Fibroblast of lung (primary cell): ENCODE data around the gene DNAJC28. TPM values are rescaled to one million over a fixed set of nuclear protein-coding genes. Genes with fewer than 3 reads are reported as not detected.

ENCODE experiments used
- DNase-seq, 2 donors: peaks; one replicate each; pipeline versions ENCODE4 v3.0.0 to v3.0.0-alpha.2; 2010; ENCODE audit warnings: low read depth in 2 of 2
- H2AFZ ChIP-seq: 2 replicates; pipeline ENCODE4 v1.5.1; 2012; ENCODE audit warnings: low read length, control low read depth, inconsistent platforms
- H3K27ac ChIP-seq: 2 replicates; pipeline ENCODE4 v1.5.1; 2011; ENCODE audit warnings: low read length, control low read depth; ENCODE audit not compliant: insufficient read depth
- H3K27me3 ChIP-seq: 2 replicates; pipeline ENCODE4 v1.5.1; 2011; ENCODE audit warnings: mild to moderate bottlenecking, low read length; ENCODE audit not compliant: control insufficient read depth, insufficient read depth
- H3K36me3 ChIP-seq: 2 replicates; pipeline ENCODE4 v1.5.1; 2011; ENCODE audit warnings: low read length; ENCODE audit not compliant: control insufficient read depth, insufficient read depth
- H3K4me1 ChIP-seq: 2 replicates; pipeline ENCODE4 v1.5.1; 2011; ENCODE audit warnings: low read length; ENCODE audit not compliant: control insufficient read depth, insufficient read depth; ENCODE audit errors: extremely low read depth
- H3K4me2 ChIP-seq: 2 replicates; pipeline ENCODE4 v1.5.1; 2011; ENCODE audit warnings: low read length, control low read depth; ENCODE audit not compliant: insufficient read depth; ENCODE audit errors: extremely low read depth
- H3K4me3 ChIP-seq, 4 experiments: fragments of 200-600 bp in 1 of 4; sonication (generic) in 1 of 4; replicated peaks in 1 of 4; 2 replicates each; pipeline ENCODE4 v1.5.1; 2011 to 2016; ENCODE audit warnings: low read length in 4 of 4, low read depth in 3 of 4, mild to moderate bottlenecking in 3 of 4, control low read depth in 2 of 4, inconsistent platforms in 1 of 4, mixed read lengths in 1 of 4; ENCODE audit not compliant: insufficient read depth in 1 of 4; ENCODE audit errors: control extremely low read depth in 1 of 4
- H3K79me2 ChIP-seq: 2 replicates; pipeline ENCODE4 v1.5.1; 2012; ENCODE audit warnings: mild to moderate bottlenecking, low read length, inconsistent platforms; ENCODE audit not compliant: control insufficient read depth, insufficient read depth
- H3K9ac ChIP-seq: 2 replicates; pipeline ENCODE4 v1.5.1; 2011; ENCODE audit warnings: mild to moderate bottlenecking, low read length, control low read depth; ENCODE audit not compliant: insufficient read depth
- H3K9me3 ChIP-seq: 2 replicates; pipeline ENCODE4 v1.5.1; 2012; ENCODE audit warnings: low read depth, low read length; ENCODE audit not compliant: control insufficient read depth, insufficient read depth
- H4K20me1 ChIP-seq: 2 replicates; pipeline ENCODE4 v1.5.1; 2011; ENCODE audit warnings: low read length; ENCODE audit not compliant: control insufficient read depth, insufficient read depth; ENCODE audit errors: extremely low read depth
- EZH2 ChIP-seq: IDR thresholded peaks from 2 replicates; pipeline ENCODE4 v1.5.1; 2012; ENCODE audit warnings: low read length, control low read depth, mild to moderate bottlenecking; ENCODE audit errors: missing control alignments
- polyA plus RNA-seq, 2 donors: library from polyadenylated mRNA; depleted of rRNA in 1 of 2; stranded (reverse) in 1 of 2; unstranded in 1 of 2; fragments of >200 nt; gene quantifications; 2 replicates each; pipeline ENCODE4 v1.2.1, GENCODE V29; 2011 to 2012; ENCODE audit warnings: missing spikeins in 1 of 2
- total RNA-seq: library from RNA; depleted of rRNA; stranded (reverse); fragments of >200 nt; gene quantifications from 2 replicates; pipeline ENCODE4 v1.2.1, GENCODE V29; 2014
- TF ChIP-seq, protein P1 (sequence below), 2 donors: IDR thresholded peaks in 1 of 2; conservative IDR thresholded peaks in 1 of 2; 1 replicate in 1 of 2; 2 replicates in 1 of 2; pipeline ENCODE4 v1.5.1; 2011 to 2012; ENCODE audit warnings: low read length in 2 of 2, control low read depth in 1 of 2, inconsistent platforms in 1 of 2, low read depth in 1 of 2, mild to moderate bottlenecking in 1 of 2

DNAJC28 gene
- total and polyA plus RNA-seq, 2 donors (not counting 1 experiment from before 2014, with no cell fraction given) = 2.1 to 2.3 TPM

DNA sequence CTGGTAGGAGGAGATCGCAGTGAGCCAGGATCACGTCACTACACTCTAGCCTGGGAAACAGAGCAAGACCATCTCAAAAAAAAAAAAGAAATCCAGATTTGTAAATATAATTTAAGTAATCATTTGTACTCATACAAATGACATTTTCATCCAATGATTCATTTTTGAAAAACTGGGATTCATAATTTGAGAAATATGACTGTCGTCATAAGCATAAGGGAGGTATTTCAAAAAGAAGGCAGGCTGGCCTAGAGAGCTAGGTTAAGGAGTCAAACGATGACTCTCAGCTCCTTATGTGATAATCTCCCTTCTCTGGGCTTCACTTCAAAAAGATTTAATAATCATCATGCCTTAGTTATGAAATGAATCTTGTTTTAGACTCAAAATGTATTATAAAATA is 48.1 kb upstream of the DNAJC28 start:
- peak overlapping the region; percentile 70 for H3K27ac ChIP-seq
- peaks cover 2% of the 10 kb centered on the region for H3K36me3 ChIP-seq
- DNase-seq = peak; percentile 35 to 51
- peaks cover 3% of the 10 kb centered on the region for H4K20me1 ChIP-seq
- peaks cover 48% of the 10 kb centered on the region for H3K79me2 ChIP-seq
- no peaks in the 10 kb centered on the region for H3K27me3 ChIP-seq
- no peak overlapping the region for H2AFZ ChIP-seq
- no peaks in the 10 kb centered on the region for H3K9me3 ChIP-seq
- no peak overlapping the region for H3K4me2 ChIP-seq
- no peak overlapping the region for H3K4me3 ChIP-seq
- H3K9ac ChIP-seq = no peak overlapping the region
- peaks cover 7% of the 10 kb centered on the region for H3K4me1 ChIP-seq
- TF ChIP-seq EZH2 = no peak
- TF ChIP-seq, protein P1, sequence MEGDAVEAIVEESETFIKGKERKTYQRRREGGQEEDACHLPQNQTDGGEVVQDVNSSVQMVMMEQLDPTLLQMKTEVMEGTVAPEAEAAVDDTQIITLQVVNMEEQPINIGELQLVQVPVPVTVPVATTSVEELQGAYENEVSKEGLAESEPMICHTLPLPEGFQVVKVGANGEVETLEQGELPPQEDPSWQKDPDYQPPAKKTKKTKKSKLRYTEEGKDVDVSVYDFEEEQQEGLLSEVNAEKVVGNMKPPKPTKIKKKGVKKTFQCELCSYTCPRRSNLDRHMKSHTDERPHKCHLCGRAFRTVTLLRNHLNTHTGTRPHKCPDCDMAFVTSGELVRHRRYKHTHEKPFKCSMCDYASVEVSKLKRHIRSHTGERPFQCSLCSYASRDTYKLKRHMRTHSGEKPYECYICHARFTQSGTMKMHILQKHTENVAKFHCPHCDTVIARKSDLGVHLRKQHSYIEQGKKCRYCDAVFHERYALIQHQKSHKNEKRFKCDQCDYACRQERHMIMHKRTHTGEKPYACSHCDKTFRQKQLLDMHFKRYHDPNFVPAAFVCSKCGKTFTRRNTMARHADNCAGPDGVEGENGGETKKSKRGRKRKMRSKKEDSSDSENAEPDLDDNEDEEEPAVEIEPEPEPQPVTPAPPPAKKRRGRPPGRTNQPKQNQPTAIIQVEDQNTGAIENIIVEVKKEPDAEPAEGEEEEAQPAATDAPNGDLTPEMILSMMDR (conservative IDR thresholded peaks at IDR 0.05 in 1 of 2, IDR thresholded peaks at IDR 0.05 in 1 of 2; ENCODE audit: low read depth in 1 of 2, low read length in 2 of 2) = no peak

- TF ChIP-seq, protein P1 (conservative IDR thresholded peaks at IDR 0.05 in 1 of 2, IDR thresholded peaks at IDR 0.05 in 1 of 2; ENCODE audit: low read depth in 1 of 2, low read length in 2 of 2) = no peak
- TF ChIP-seq EZH2 = no peak
- Histone ChIP-seq H3K36me3 (peaks cover 6% of the 10 kb centered on the region), H3K4me2 (no peak overlapping the region), H3K4me1 (peaks cover 7% of the 10 kb centered on the region), H3K27me3 (no peaks in the 10 kb centered on the region), H3K9me3 (no peaks in the 10 kb centered on the region), H4K20me1 (no peaks in the 10 kb centered on the region), H3K4me3 (no peak overlapping the region), H3K79me2 (peaks cover 32% of the 10 kb centered on the region), H3K27ac (no peak overlapping the region), H2AFZ (no peak overlapping the region), H3K9ac (no peak overlapping the region)
- no peak for DNase-seq
Observed at GRCh38 chr21:33537212-33537611, 45.7 kb upstream of the DNAJC28 start.

DNA sequence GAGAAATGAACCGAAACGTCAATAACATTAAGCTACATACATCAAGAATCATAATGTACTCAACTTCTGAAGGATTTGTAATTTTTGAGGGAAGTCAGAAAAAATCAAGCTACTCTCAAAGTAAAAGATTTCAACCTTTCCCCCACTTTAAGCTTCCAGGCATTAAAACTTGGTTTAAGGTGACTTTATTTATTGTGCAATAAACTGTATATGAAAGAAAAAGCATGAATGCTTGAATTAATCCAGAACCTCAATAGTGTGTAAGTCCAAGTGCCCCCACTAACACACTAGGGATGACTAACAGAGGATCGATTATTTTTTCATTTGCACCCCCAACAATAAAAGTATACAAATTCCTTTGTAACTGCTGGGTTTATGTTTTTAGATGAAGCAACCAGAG is 39.5 kb upstream of the DNAJC28 start:
- H3K4me2 ChIP-seq = no peak overlapping the region
- H4K20me1 ChIP-seq = no peaks in the 10 kb centered on the region
- H3K4me3 ChIP-seq = no peak overlapping the region
- H3K27ac ChIP-seq = no peak overlapping the region
- H3K27me3 ChIP-seq = no peaks in the 10 kb centered on the region
- H3K36me3 ChIP-seq = peaks cover 7% of the 10 kb centered on the region
- no peak for DNase-seq
- no peaks in the 10 kb centered on the region for H3K79me2 ChIP-seq
- no peak overlapping the region for H3K9ac ChIP-seq
- TF ChIP-seq EZH2 = no peak
- TF ChIP-seq, protein P1 (conservative IDR thresholded peaks at IDR 0.05 in 1 of 2, IDR thresholded peaks at IDR 0.05 in 1 of 2; ENCODE audit: low read depth in 1 of 2, low read length in 2 of 2) = no peak
- H3K9me3 ChIP-seq = no peaks in the 10 kb centered on the region
- no peaks in the 10 kb centered on the region for H3K4me1 ChIP-seq
- no peak overlapping the region for H2AFZ ChIP-seq
